SK-N-SH treated with all-trans-retinoic acid at 6 μM for 48 hours (cell line): Measurements from ENCODE around the gene TMBIM1.

Experiments
- ATAC-seq: fragments of 200-7000 bp; cut with Tn5 transposase; 3 replicates; pipeline ENCODE4 v1.9.1; 2020; ENCODE audit warnings: mild to moderate bottlenecking, moderate library complexity
- ARNTL ChIP-seq: fragments of 450-650 bp; formaldehyde crosslinking; IDR thresholded peaks from 2 replicates; pipeline ENCODE4 v1.5.0; 2020; ENCODE audit warnings: low read depth, mild to moderate bottlenecking, moderate library complexity, borderline replicate concordance
- BACH2 ChIP-seq: fragments of 250-450 bp; sonication (Bioruptor Pico); IDR thresholded peaks from 2 replicates; pipeline ENCODE4 v1.9.0; 2021; ENCODE audit warnings: mild to moderate bottlenecking, borderline replicate concordance
- CSDC2 ChIP-seq: fragments of 250-450 bp; sonication (Bioruptor Pico); IDR thresholded peaks from 2 replicates; pipeline ENCODE4 v1.5.0; 2020; ENCODE audit warnings: mild to moderate bottlenecking, moderate library complexity
- ESRRG ChIP-seq: fragments of 250-450 bp; sonication (Bioruptor Pico); IDR thresholded peaks from 2 replicates; pipeline ENCODE4 v1.6.1; 2021; ENCODE audit warnings: mild to moderate bottlenecking
- GLIS3 ChIP-seq: fragments of 250-450 bp; sonication (Bioruptor Pico); IDR thresholded peaks from 2 replicates; pipeline ENCODE4 v1.5.0; 2020; ENCODE audit warnings: mild to moderate bottlenecking, moderate library complexity
- ISL1 ChIP-seq: fragments of 250-450 bp; sonication (Bioruptor Pico); IDR thresholded peaks from 2 replicates; pipeline ENCODE4 v2.1.2; 2022; ENCODE audit warnings: mild to moderate bottlenecking, moderate library complexity
- OSR1 ChIP-seq: fragments of 250-450 bp; sonication (Bioruptor Pico); IDR thresholded peaks from 2 replicates; pipeline ENCODE4 v1.8.0; 2022; ENCODE audit warnings: moderate library complexity, mild to moderate bottlenecking, inconsistent platforms
- PPARA ChIP-seq: fragments of 250-450 bp; sonication (Bioruptor Pico); IDR thresholded peaks from 2 replicates; pipeline ENCODE4 v1.5.0; 2020; ENCODE audit warnings: mild to moderate bottlenecking, borderline replicate concordance
- RARB ChIP-seq: fragments of 250-450 bp; sonication (Bioruptor Pico); IDR thresholded peaks from 2 replicates; pipeline ENCODE4 v1.8.0; 2021; ENCODE audit warnings: mild to moderate bottlenecking, moderate library complexity
- SNAI2 ChIP-seq: fragments of 250-450 bp; sonication (Bioruptor Pico); IDR thresholded peaks from 2 replicates; pipeline ENCODE4 v1.5.0; 2020; ENCODE audit warnings: mild to moderate bottlenecking, moderate library complexity
- TCF4 ChIP-seq: fragments of 250-450 bp; sonication (Bioruptor Pico); IDR thresholded peaks from 2 replicates; pipeline ENCODE4 v1.8.0; 2021; ENCODE audit warnings: mild to moderate bottlenecking, moderate library complexity, borderline replicate concordance
- TOX ChIP-seq: fragments of 250-450 bp; sonication (Bioruptor Pico); IDR thresholded peaks from 2 replicates; pipeline ENCODE4 v1.8.0; 2021; ENCODE audit warnings: mild to moderate bottlenecking, moderate library complexity, borderline replicate concordance
- ZC3H10 ChIP-seq: fragments of 250-450 bp; sonication (Bioruptor Pico); IDR thresholded peaks from 2 replicates; pipeline ENCODE4 v1.5.1; 2021; ENCODE audit warnings: mild to moderate bottlenecking, moderate library complexity
- ZFP3 ChIP-seq: fragments of 250-450 bp; sonication (Bioruptor Pico); IDR thresholded peaks from 2 replicates; pipeline ENCODE4 v1.5.0; 2020; ENCODE audit warnings: mild to moderate bottlenecking, moderate library complexity
- ZNF565 ChIP-seq: fragments of 450-650 bp; formaldehyde crosslinking; conservative IDR thresholded peaks from 2 replicates; pipeline ENCODE4 v1.5.0; 2020; ENCODE audit warnings: low read depth, mild to moderate bottlenecking, moderate library complexity
- ZNF70 ChIP-seq: fragments of 450-650 bp; formaldehyde crosslinking; IDR thresholded peaks from 2 replicates; pipeline ENCODE4 v1.5.0; 2020; ENCODE audit warnings: mild to moderate bottlenecking, moderate library complexity
- ZNF8 ChIP-seq: fragments of 450-650 bp; formaldehyde crosslinking; IDR thresholded peaks from 2 replicates; pipeline ENCODE4 v1.5.0; 2020; ENCODE audit warnings: mild to moderate bottlenecking, moderate library complexity
- TF ChIP-seq, protein P1 (sequence below): fragments of 250-450 bp; sonication (Bioruptor Pico); IDR thresholded peaks from 2 replicates; pipeline ENCODE4 v1.5.0; 2020; ENCODE audit warnings: mild to moderate bottlenecking, moderate library complexity
- TF ChIP-seq, protein P2 (sequence below): fragments of 250-450 bp; sonication (Bioruptor Pico); IDR thresholded peaks from 2 replicates; pipeline ENCODE4 v1.8.0; 2020; ENCODE audit warnings: mild to moderate bottlenecking, moderate library complexity, borderline replicate concordance
- TF ChIP-seq, protein P3 (sequence below): fragments of 250-450 bp; sonication (Bioruptor Pico); IDR thresholded peaks from 2 replicates; pipeline ENCODE4 v1.5.1; 2020; ENCODE audit warnings: low read depth, mild to moderate bottlenecking, moderate library complexity
- TF ChIP-seq, protein P4 (sequence below): fragments of 250-450 bp; sonication (Bioruptor Pico); IDR thresholded peaks from 2 replicates; pipeline ENCODE4 v1.8.0; 2021; ENCODE audit warnings: low read depth, mild to moderate bottlenecking, moderate library complexity, borderline replicate concordance

TMBIM1 gene

DNA sequence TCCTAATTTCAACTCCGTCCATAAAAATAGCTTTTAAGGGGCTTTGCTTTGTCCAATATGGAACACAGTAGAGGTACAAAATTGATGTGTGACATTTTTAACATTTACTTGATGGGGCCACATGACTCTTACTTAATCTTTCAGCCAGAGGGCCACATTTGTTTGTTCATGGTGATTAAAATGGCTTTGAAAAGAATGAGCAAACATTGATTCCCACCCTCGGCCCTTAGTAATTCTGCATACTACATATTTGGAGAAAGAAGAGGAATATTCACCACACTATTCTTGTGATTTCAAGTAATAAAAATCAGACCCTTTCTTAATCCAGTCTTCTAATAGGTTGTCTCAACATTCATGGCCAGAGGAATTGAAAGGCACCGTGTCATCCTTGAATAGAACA lies 57.8 kb downstream of the TMBIM1 start:
- no peak for ATAC-seq
- no peak for TF ChIP-seq RARB (CRISPR knock-in tag)
- no peak for TF ChIP-seq OSR1
- TF ChIP-seq ARNTL (CRISPR knock-in tag), result no peak
- TF ChIP-seq PPARA, result no peak
- TF ChIP-seq ZC3H10 (CRISPR knock-in tag), result no peak
- TF ChIP-seq, protein P1, sequence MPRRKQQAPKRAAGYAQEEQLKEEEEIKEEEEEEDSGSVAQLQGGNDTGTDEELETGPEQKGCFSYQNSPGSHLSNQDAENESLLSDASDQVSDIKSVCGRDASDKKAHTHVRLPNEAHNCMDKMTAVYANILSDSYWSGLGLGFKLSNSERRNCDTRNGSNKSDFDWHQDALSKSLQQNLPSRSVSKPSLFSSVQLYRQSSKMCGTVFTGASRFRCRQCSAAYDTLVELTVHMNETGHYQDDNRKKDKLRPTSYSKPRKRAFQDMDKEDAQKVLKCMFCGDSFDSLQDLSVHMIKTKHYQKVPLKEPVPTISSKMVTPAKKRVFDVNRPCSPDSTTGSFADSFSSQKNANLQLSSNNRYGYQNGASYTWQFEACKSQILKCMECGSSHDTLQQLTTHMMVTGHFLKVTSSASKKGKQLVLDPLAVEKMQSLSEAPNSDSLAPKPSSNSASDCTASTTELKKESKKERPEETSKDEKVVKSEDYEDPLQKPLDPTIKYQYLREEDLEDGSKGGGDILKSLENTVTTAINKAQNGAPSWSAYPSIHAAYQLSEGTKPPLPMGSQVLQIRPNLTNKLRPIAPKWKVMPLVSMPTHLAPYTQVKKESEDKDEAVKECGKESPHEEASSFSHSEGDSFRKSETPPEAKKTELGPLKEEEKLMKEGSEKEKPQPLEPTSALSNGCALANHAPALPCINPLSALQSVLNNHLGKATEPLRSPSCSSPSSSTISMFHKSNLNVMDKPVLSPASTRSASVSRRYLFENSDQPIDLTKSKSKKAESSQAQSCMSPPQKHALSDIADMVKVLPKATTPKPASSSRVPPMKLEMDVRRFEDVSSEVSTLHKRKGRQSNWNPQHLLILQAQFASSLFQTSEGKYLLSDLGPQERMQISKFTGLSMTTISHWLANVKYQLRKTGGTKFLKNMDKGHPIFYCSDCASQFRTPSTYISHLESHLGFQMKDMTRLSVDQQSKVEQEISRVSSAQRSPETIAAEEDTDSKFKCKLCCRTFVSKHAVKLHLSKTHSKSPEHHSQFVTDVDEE (CRISPR knock-in tag), result no peak
- TF ChIP-seq GLIS3 (CRISPR knock-in tag), result no peak
- TF ChIP-seq, protein P2, sequence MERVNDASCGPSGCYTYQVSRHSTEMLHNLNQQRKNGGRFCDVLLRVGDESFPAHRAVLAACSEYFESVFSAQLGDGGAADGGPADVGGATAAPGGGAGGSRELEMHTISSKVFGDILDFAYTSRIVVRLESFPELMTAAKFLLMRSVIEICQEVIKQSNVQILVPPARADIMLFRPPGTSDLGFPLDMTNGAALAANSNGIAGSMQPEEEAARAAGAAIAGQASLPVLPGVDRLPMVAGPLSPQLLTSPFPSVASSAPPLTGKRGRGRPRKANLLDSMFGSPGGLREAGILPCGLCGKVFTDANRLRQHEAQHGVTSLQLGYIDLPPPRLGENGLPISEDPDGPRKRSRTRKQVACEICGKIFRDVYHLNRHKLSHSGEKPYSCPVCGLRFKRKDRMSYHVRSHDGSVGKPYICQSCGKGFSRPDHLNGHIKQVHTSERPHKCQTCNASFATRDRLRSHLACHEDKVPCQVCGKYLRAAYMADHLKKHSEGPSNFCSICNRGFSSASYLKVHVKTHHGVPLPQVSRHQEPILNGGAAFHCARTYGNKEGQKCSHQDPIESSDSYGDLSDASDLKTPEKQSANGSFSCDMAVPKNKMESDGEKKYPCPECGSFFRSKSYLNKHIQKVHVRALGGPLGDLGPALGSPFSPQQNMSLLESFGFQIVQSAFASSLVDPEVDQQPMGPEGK (CRISPR knock-in tag), result no peak
- no peak for TF ChIP-seq ZFP3 (CRISPR knock-in tag)
- TF ChIP-seq TOX (CRISPR knock-in tag), result no peak
- TF ChIP-seq, protein P3, sequence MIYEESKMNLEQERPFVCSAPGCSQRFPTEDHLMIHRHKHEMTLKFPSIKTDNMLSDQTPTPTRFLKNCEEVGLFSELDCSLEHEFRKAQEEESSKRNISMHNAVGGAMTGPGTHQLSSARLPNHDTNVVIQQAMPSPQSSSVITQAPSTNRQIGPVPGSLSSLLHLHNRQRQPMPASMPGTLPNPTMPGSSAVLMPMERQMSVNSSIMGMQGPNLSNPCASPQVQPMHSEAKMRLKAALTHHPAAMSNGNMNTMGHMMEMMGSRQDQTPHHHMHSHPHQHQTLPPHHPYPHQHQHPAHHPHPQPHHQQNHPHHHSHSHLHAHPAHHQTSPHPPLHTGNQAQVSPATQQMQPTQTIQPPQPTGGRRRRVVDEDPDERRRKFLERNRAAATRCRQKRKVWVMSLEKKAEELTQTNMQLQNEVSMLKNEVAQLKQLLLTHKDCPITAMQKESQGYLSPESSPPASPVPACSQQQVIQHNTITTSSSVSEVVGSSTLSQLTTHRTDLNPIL, result no peak
- no peak for TF ChIP-seq ISL1 (CRISPR knock-in tag)
- no peak for TF ChIP-seq TCF4
- TF ChIP-seq BACH2 (CRISPR knock-in tag), result no peak
- TF ChIP-seq ZNF565 (CRISPR knock-in tag), result no peak

DNA sequence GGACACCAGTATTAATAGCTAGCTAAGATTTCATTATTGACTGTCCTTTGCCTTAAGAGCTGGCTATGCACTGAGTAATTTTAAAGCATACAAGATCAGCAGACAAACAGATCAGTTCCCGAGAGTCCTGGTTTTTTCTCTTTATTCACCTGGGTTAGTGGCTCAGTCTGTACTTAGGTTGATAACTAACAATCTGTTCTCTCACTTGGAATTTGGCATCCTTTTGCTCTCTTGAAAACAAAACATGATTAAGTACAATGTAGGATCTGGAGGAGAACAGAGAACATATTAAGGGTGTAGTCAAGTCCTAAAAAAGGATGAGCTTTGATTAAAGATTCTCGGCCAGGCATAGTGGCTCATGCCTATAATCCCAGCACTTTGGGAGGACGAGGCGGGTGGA lies 58.8 kb downstream of the TMBIM1 start:
- ATAC-seq, result no peak
- no peak for TF ChIP-seq ESRRG (CRISPR knock-in tag)
- TF ChIP-seq CSDC2, result no peak
- TF ChIP-seq TCF4, result no peak
- no peak for TF ChIP-seq ZNF8
- TF ChIP-seq PPARA, result no peak
- TF ChIP-seq ZNF565 (CRISPR knock-in tag), result no peak
- no peak for TF ChIP-seq OSR1
- TF ChIP-seq GLIS3 (CRISPR knock-in tag), result no peak
- TF ChIP-seq, protein P3, result no peak
- TF ChIP-seq ARNTL (CRISPR knock-in tag), result no peak
- TF ChIP-seq RARB (CRISPR knock-in tag), result no peak
- TF ChIP-seq SNAI2 (CRISPR knock-in tag), result no peak
- TF ChIP-seq, protein P4, sequence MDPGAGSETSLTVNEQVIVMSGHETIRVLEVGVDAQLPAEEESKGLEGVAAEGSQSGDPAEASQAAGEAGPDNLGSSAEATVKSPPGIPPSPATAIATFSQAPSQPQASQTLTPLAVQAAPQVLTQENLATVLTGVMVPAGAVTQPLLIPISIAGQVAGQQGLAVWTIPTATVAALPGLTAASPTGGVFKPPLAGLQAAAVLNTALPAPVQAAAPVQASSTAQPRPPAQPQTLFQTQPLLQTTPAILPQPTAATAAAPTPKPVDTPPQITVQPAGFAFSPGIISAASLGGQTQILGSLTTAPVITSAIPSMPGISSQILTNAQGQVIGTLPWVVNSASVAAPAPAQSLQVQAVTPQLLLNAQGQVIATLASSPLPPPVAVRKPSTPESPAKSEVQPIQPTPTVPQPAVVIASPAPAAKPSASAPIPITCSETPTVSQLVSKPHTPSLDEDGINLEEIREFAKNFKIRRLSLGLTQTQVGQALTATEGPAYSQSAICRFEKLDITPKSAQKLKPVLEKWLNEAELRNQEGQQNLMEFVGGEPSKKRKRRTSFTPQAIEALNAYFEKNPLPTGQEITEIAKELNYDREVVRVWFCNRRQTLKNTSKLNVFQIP (CRISPR knock-in tag), result no peak
- no peak for TF ChIP-seq ISL1 (CRISPR knock-in tag)
- TF ChIP-seq TOX (CRISPR knock-in tag), result no peak

DNA sequence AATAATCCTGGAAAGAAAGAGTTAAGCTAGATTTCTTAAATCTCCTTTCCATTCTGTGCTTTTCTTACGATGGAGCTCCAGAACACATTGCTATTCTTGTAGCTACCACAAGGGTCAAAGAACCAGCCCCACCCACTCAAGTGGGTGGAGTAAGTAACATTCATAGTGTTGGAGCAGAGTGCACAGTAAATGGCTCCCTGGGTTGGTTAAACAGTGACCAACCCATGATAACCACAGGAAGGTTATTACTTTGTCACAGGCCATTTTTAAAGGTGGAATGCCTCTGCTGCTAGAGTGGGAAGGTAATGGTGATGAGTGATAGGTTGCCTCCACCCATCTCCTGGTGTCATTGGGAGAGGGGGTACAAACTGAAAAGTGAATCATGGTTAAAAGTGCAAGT lies 61.4 kb downstream of the TMBIM1 start:
- ATAC-seq, result peak; percentile 45
- TF ChIP-seq, protein P1 (CRISPR knock-in tag), result no peak
- TF ChIP-seq ZNF70 (CRISPR knock-in tag) (no peak), ARNTL (CRISPR knock-in tag) (no peak), ZC3H10 (CRISPR knock-in tag) (no peak), OSR1 (no peak)
- TF ChIP-seq, protein P3, result no peak
